Measurements from ENCODE around the gene PSD4. TPM values are rescaled to one million over a fixed set of nuclear protein-coding genes. Genes with fewer than 3 reads are reported as not detected.

PSD4 gene
- total RNA-seq, 4 donors from 2014 or later: 25.1 to 62.5 (median 50.2) TPM

GRCh38 chr2:113133704-113134598 is 39.8 kb upstream of the PSD4 start:
- H3K27ac ChIP-seq: peak overlapping the region in 1 of 4 donors; percentile 63

GRCh38 chr2:113134717-113135116 is 39.1 kb upstream of the PSD4 start:
- no peaks in the 10 kb centered on the region for H3K27me3 ChIP-seq
- intact Hi-C loops (cut with DNase I): loop anchor here (10.0 kb wide), 1 partner anchor 240 kb away; no protein-coding TSS in a partner anchor
- H3K4me3 ChIP-seq: no peak overlapping the region
- peaks cover 0 to 24% (median 6%) of the 10 kb centered on the region in 3 donors for H3K4me1 ChIP-seq
- peak overlapping the region in 2 of 4 donors; percentile 26 to 63 for H3K27ac ChIP-seq
- H3K9me3 ChIP-seq: no peaks in the 10 kb centered on the region
- TF ChIP-seq POLR2A (IDR thresholded peaks at IDR 0.05): no peak
- TF ChIP-seq CTCF (IDR thresholded peaks at IDR 0.05): no peak
- no peak for DNase-seq
- peaks cover 7 to 45% (median 12%) of the 10 kb centered on the region in 3 donors for H3K36me3 ChIP-seq

More at GRCh38 chr2:113133704-113134598, 39.8 kb upstream of the PSD4 start:
- WGBS, 2 donors: 58 to 62% methylated on average over 5 to 7 of the region's 7 CpGs
- intact Hi-C loops (cut with DNase I): loop anchor here (10.0 kb wide), 1 partner anchor 241 kb away; no protein-coding TSS in a partner anchor
- Histone ChIP-seq H3K4me1 (peaks cover 0 to 20% (median 5%) of the 10 kb centered on the region in 3 donors), H3K4me3 (no peak overlapping the region), H3K9me3 (no peaks in the 10 kb centered on the region), H3K27me3 (no peaks in the 10 kb centered on the region), H3K36me3 (peaks cover 7 to 52% (median 12%) of the 10 kb centered on the region in 3 donors)
- no peak for TF ChIP-seq CTCF (IDR thresholded peaks at IDR 0.05)
- TF ChIP-seq POLR2A (IDR thresholded peaks at IDR 0.05): no peak
- no peak for DNase-seq

GRCh38 chr2:113135317-113135716 is 38.5 kb upstream of the PSD4 start:
- Histone ChIP-seq H3K4me3 (no peak overlapping the region), H3K9me3 (no peaks in the 10 kb centered on the region), H3K4me1 (peaks cover 0 to 24% (median 6%) of the 10 kb centered on the region in 3 donors), H3K27ac (peak overlapping the region in 2 of 4 donors; percentile 26 to 63), H3K36me3 (peaks cover 7 to 39% (median 12%) of the 10 kb centered on the region in 3 donors), H3K27me3 (no peaks in the 10 kb centered on the region)
- 50 to 67% methylated on average over 1 of the region's 1 CpG for WGBS, 2 donors
- no peak for DNase-seq
- intact Hi-C loops (cut with DNase I): loop anchor here (10.0 kb wide), 1 partner anchor 239 kb away; no protein-coding TSS in a partner anchor
- TF ChIP-seq POLR2A (IDR thresholded peaks at IDR 0.05): no peak

- WGBS, 2 donors: 46% methylated on average over 8 of the region's 8 CpGs
- Histone ChIP-seq H3K4me1 (peaks cover 0 to 24% (median 6%) of the 10 kb centered on the region in 3 donors), H3K27ac (peak overlapping the region in 2 of 4 donors; percentile 64 to 83), H3K36me3 (peaks cover 0 to 22% (median 12%) of the 10 kb centered on the region in 3 donors), H3K9me3 (no peaks in the 10 kb centered on the region), H3K4me3 (no peak overlapping the region), H3K27me3 (no peaks in the 10 kb centered on the region)
- intact Hi-C loops (cut with DNase I): loop anchor here (10.0 kb wide), 1 partner anchor 238 kb away; no protein-coding TSS in a partner anchor
- DNase-seq: no peak
- TF ChIP-seq CTCF (IDR thresholded peaks at IDR 0.05) (peak; percentile 48 to 64 (median 52)), POLR2A (IDR thresholded peaks at IDR 0.05) (no peak)
Observed at GRCh38 chr2:113136828-113137775, 36.7 kb upstream of the PSD4 start.

- WGBS, 2 donors: 89 to 100% methylated on average over 1 of the region's 1 CpG
- no peak for DNase-seq
- peaks cover 0 to 24% (median 6%) of the 10 kb centered on the region in 3 donors for H3K4me1 ChIP-seq
- TF ChIP-seq CTCF (IDR thresholded peaks at IDR 0.05) (no peak), POLR2A (IDR thresholded peaks at IDR 0.05) (no peak)
- intact Hi-C loops (cut with DNase I): loop anchor here (10.0 kb wide), 1 partner anchor 237 kb away; no protein-coding TSS in a partner anchor
- no peaks in the 10 kb centered on the region for H3K27me3 ChIP-seq
- peak overlapping the region in 3 of 4 donors; percentile 47 to 83 (median 64) for H3K27ac ChIP-seq
- no peak overlapping the region for H3K4me3 ChIP-seq
- H3K36me3 ChIP-seq: peaks cover 0 to 15% (median 8%) of the 10 kb centered on the region in 3 donors
- no peaks in the 10 kb centered on the region for H3K9me3 ChIP-seq
Observed at GRCh38 chr2:113137827-113138226, 35.9 kb upstream of the PSD4 start.

Data from esophagus squamous epithelium (tissue), 5 donors.